ENCODE measurements around the gene BAIAP2L2.
A peak's percentile ranks its signal among the peaks of the same experiment; 100 is the strongest.

Gene BAIAP2L2

GRCh38 chr22:38067761-38068360 is 42.6 kb downstream of the BAIAP2L2 start:
- no peak for DNase-seq

- no peak for DNase-seq
Observed at GRCh38 chr22:38067028-38067415, 43.5 kb downstream of the BAIAP2L2 start.

- DNase-seq, result no peak
Observed at GRCh38 chr22:38066381-38067027, 44.0 kb downstream of the BAIAP2L2 start.

GRCh38 chr22:38065539-38065938 is 44.9 kb downstream of the BAIAP2L2 start:
- DNase-seq, result no peak

GRCh38 chr22:38062791-38063190 is 47.7 kb downstream of the BAIAP2L2 start:
- DNase-seq, result no peak

GRCh38 chr22:38056969-38057891 is 53.3 kb downstream of the BAIAP2L2 start, which contains the start of gene PICK1:
Gene PICK1 (plus strand): TSS chr22:38057404. CDS start chr22:38057810, 406 bp downstream.
- peak; percentile 94 for DNase-seq

GRCh38 chr22:38051900-38052862 is 58.3 kb downstream of the BAIAP2L2 start:
- peak; percentile 91 for DNase-seq

GRCh38 chr22:38051261-38051660 is 59.2 kb downstream of the BAIAP2L2 start:
- DNase-seq, result no peak

GRCh38 chr22:38050720-38051119 is 59.8 kb downstream of the BAIAP2L2 start:
- no peak for DNase-seq

- no peak for DNase-seq
Observed at GRCh38 chr22:38049812-38050619, 60.5 kb downstream of the BAIAP2L2 start.

- no peak for DNase-seq
Observed at GRCh38 chr22:38046070-38046748, 64.3 kb downstream of the BAIAP2L2 start.

GRCh38 chr22:38043151-38044039 is 67.1 kb downstream of the BAIAP2L2 start:
- DNase-seq, result no peak

GRCh38 chr22:38042488-38042790 is 68.0 kb downstream of the BAIAP2L2 start:
- no peak for DNase-seq

GRCh38 chr22:38041760-38042487 is 68.6 kb downstream of the BAIAP2L2 start:
- DNase-seq, result no peak

- no peak for DNase-seq
Observed at GRCh38 chr22:38040953-38041759, 69.3 kb downstream of the BAIAP2L2 start.

- no peak for DNase-seq
Observed at GRCh38 chr22:38038890-38039812, 71.3 kb downstream of the BAIAP2L2 start.

- no peak for DNase-seq
Observed at GRCh38 chr22:38038426-38038825, 72.1 kb downstream of the BAIAP2L2 start.

Data from retina (tissue), 1 donor.